Endothelial cell of umbilical vein (primary cell): Measurements from ENCODE around the gene TMTC4. TPM values are rescaled to one million over a fixed set of nuclear protein-coding genes. Genes with fewer than 3 reads are reported as not detected.

Source experiments
- BruUV-seq: library from RNA; stranded (reverse); fragments of 400-500 nt; replicated peaks from 2 replicates; lab custom pipeline; 2021; lab: Mats Ljungman, UMichigan
- CTCF ChIA-PET: fragments of 300-600, 350-600 bp; sonication (Branson Sonifier 250); formaldehyde crosslinking; loops from one replicate; lab custom pipeline; 2021; ENCODE audit warnings: antibody characterized with exemption, inconsistent platforms; lab: Charles Lee
- POLR2A ChIA-PET: fragments of 300-600, 350-600 bp; sonication (Branson Sonifier 250); formaldehyde crosslinking; loops from one replicate; lab custom pipeline; 2021; ENCODE audit warnings: antibody characterized with exemption, inconsistent platforms; lab: Charles Lee
- DNase-seq: peaks from one replicate; pipeline ENCODE4 v3.0.0-alpha.2; 2011; ENCODE audit warnings: low read depth, low spot score
- FAIRE-seq: peaks from 2 replicates; lab custom pipeline; 2011; peaks lifted over from hg19 to GRCh38; lab: Jason Lieb, UNC
- H2AFZ ChIP-seq: 2 replicates; pipeline ENCODE4 v1.6.0; 2012; ENCODE audit warnings: low read depth, low read length, control low read depth, inconsistent platforms
- H3K27ac ChIP-seq: 2 replicates; pipeline ENCODE4 v1.5.1; 2011; ENCODE audit warnings: low read depth, mild to moderate bottlenecking, control low read depth, low read length, moderate library complexity; ENCODE audit not compliant: insufficient read depth
- H3K27me3 ChIP-seq, 2 experiments: 2 replicates each; pipeline versions ENCODE4 v1.6.0 to v1.6.1; 2011; ENCODE audit warnings: low read length in 2 of 2, mixed read lengths in 1 of 2; ENCODE audit not compliant: control insufficient read depth in 2 of 2, insufficient read depth in 2 of 2
- H3K36me3 ChIP-seq, 2 experiments: 2 replicates in 1 of 2; 3 replicates in 1 of 2; pipeline ENCODE4 v1.5.1; 2011; ENCODE audit warnings: low read length in 2 of 2, mild to moderate bottlenecking in 1 of 2, moderate library complexity in 1 of 2; ENCODE audit not compliant: control insufficient read depth in 2 of 2, insufficient read depth in 2 of 2; ENCODE audit errors: extremely low read depth in 1 of 2
- H3K4me1 ChIP-seq: 3 replicates; pipeline ENCODE4 v1.5.1; 2011; ENCODE audit warnings: mild to moderate bottlenecking, low read length; ENCODE audit not compliant: control insufficient read depth, insufficient read depth; ENCODE audit errors: extremely low read depth
- H3K4me2 ChIP-seq: 2 replicates; pipeline ENCODE4 v1.6.1; 2011; ENCODE audit warnings: low read length, control low read depth, mixed read lengths; ENCODE audit not compliant: insufficient read depth
- H3K4me3 ChIP-seq, 3 experiments: fragments of 200-600 bp in 1 of 3; sonication (generic), shearing (Covaris generic) in 1 of 3; replicated peaks in 1 of 3; 2 replicates each; pipeline ENCODE4 v1.5.1; 2011 to 2016; ENCODE audit warnings: control low read depth in 3 of 3, low read length in 3 of 3, mild to moderate bottlenecking in 2 of 3, inconsistent platforms in 1 of 3, low read depth in 1 of 3, moderate library complexity in 1 of 3; ENCODE audit not compliant: insufficient read depth in 1 of 3
- H3K79me2 ChIP-seq: 2 replicates; pipeline ENCODE4 v1.6.0; 2012; ENCODE audit warnings: low read length, inconsistent platforms; ENCODE audit not compliant: control insufficient read depth, insufficient read depth
- H3K9ac ChIP-seq: replicated peaks from 2 replicates; pipeline ENCODE3; 2011; ENCODE audit warnings: low read length, control low read depth; ENCODE audit not compliant: insufficient read depth; ENCODE audit errors: extremely low read depth
- H3K9me1 ChIP-seq: replicated peaks from 3 replicates; pipeline ENCODE4 v1.6.0; 2011; ENCODE audit warnings: mild to moderate bottlenecking, low read length; ENCODE audit not compliant: control insufficient read depth, insufficient read depth; ENCODE audit errors: extremely low read depth
- H3K9me3 ChIP-seq: replicated peaks from 2 replicates; pipeline ENCODE4 v1.5.1; 2012; ENCODE audit warnings: low read length, inconsistent platforms; ENCODE audit not compliant: control insufficient read depth, insufficient read depth
- H4K20me1 ChIP-seq: replicated peaks from 2 replicates; pipeline ENCODE3; 2011; ENCODE audit warnings: mild to moderate bottlenecking, low read length; ENCODE audit not compliant: control insufficient read depth, insufficient read depth; ENCODE audit errors: extremely low read depth
- EZH2 ChIP-seq: IDR thresholded peaks from 2 replicates; pipeline ENCODE4 v1.6.1; 2012; ENCODE audit warnings: borderline replicate concordance, low read depth, mild to moderate bottlenecking, moderate library complexity, low read length, inconsistent platforms; ENCODE audit not compliant: severe bottlenecking
- FOS ChIP-seq: IDR thresholded peaks from 2 replicates; pipeline ENCODE4 v1.6.1; 2011; ENCODE audit warnings: mild to moderate bottlenecking, low read length, moderate library complexity, borderline replicate concordance; ENCODE audit not compliant: insufficient read depth
- GATA2 ChIP-seq: IDR thresholded peaks from 2 replicates; pipeline ENCODE4 v1.7.0; 2011; ENCODE audit warnings: low read depth, mild to moderate bottlenecking, moderate library complexity, mixed read lengths, low read length; ENCODE audit not compliant: insufficient read length, insufficient read depth
- JUN ChIP-seq: IDR thresholded peaks from 2 replicates; pipeline ENCODE4 v1.6.1; 2011; ENCODE audit warnings: borderline replicate concordance, low read depth; ENCODE audit not compliant: insufficient read length, insufficient read depth
- MYC ChIP-seq: IDR thresholded peaks from one replicate; pipeline ENCODE4 v1.6.1; 2011; ENCODE audit warnings: mild to moderate bottlenecking, low read depth, low read length
- POLR2A ChIP-seq: IDR thresholded peaks from 2 replicates; pipeline ENCODE4 v1.6.1; 2012; ENCODE audit warnings: low read depth, mild to moderate bottlenecking, control low read depth, low read length
- POLR2AphosphoS5 ChIP-seq: IDR thresholded peaks from 2 replicates; pipeline ENCODE4 v1.6.1; 2012; ENCODE audit warnings: low read depth, mild to moderate bottlenecking, control low read depth, low read length, moderate library complexity; ENCODE audit not compliant: insufficient read depth
- dilution Hi-C: fragments of 300-500 bp; cut with MboI; formaldehyde crosslinking; loops from one replicate; pipeline ENCODE4 v1.15.0; 2019; ENCODE audit warnings: low sequenced_read_pairs; ENCODE audit not compliant: extremely low pct_ligation_motif_present
- intact Hi-C: fragments of 100-400 bp; cut with micrococcal nuclease; formaldehyde crosslinking; loops from one replicate; pipeline ENCODE4 v1.10.0; 2022
- polyA plus RNA-seq, 4 experiments: library from polyadenylated mRNA; depleted of rRNA in 3 of 4; stranded (reverse) in 3 of 4; unstranded in 1 of 4; fragments of >200 nt; gene quantifications; 2 replicates each; pipeline versions ENCODE4 v1.2.1 to v1.2.3, GENCODE V29; 2011 to 2012; ENCODE audit warnings: missing spikeins in 1 of 4
- total RNA-seq: library from RNA; stranded (reverse); gene quantifications from 2 replicates; pipeline ENCODE4 v1.2.3, GENCODE V29; 2021
- TF ChIP-seq, protein P1 (sequence below), 2 donors: IDR thresholded peaks; 1 replicate in 1 of 2; 2 replicates in 1 of 2; pipeline ENCODE4 v1.5.1; 2011; ENCODE audit warnings: low read length in 2 of 2, mild to moderate bottlenecking in 2 of 2, moderate library complexity in 2 of 2, control low read depth in 1 of 2, inconsistent platforms in 1 of 2, low read depth in 1 of 2; ENCODE audit not compliant: insufficient read depth in 1 of 2; ENCODE audit errors: extremely low read depth in 1 of 2
- TF ChIP-seq, protein P2 (sequence below): IDR thresholded peaks from 2 replicates; pipeline ENCODE4 v1.6.1; 2011; ENCODE audit not compliant: insufficient read depth, insufficient read length

TMTC4 gene
- total and polyA plus RNA-seq, 2 donors (not counting 3 experiments of a cell fraction or from before 2014, with no cell fraction given), result 24.6 to 31.9 TPM

DNA sequence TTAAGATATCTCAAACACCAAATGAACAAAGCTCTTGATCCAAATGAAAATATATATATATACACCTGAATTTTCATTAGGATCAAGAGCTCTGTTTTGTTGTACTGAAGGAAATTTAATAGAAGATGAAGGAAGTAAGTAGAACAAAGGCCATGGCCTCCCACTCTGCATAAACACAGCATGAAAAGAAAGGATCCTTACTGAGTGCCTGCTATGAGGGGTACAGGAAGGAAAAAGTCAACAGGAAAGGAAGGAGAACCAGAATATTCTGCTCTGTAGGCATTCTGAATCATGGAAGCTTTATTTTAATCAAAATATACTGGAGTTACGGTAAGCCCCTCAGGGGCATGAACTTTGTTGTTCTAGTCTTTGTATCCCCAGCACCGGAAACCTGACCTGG, 22.1 kb downstream of the TMTC4 start:
- Histone ChIP-seq H4K20me1 (no peaks in the 10 kb centered on the region), H3K9me1 (no peaks in the 10 kb centered on the region), H3K79me2 (no peaks in the 10 kb centered on the region), H3K4me3 (no peak overlapping the region), H3K9ac (no peak overlapping the region), H3K4me1 (peaks cover 13% of the 10 kb centered on the region), H3K27me3 (no peaks in the 10 kb centered on the region), H3K36me3 (peaks cover 4 to 5% of the 10 kb centered on the region in 2 experiments), H2AFZ (no peak overlapping the region), H3K9me3 (no peaks in the 10 kb centered on the region), H3K27ac (no peak overlapping the region), H3K4me2 (peak overlapping the region; percentile 64)
- ChIA-PET CTCF (interaction anchor here (1.2 to 1.7 kb wide), 2 partner anchors 22 to 80 kb away, joined by 5 to 6 read pairs; partner anchors contain the start of gene TMTC4), POLR2A (no interaction called here)
- TF ChIP-seq FOS (peak; percentile 18), POLR2AphosphoS5 (peak; percentile 27), EZH2 (no peak)
- dilution Hi-C loops, result no loop called here
- DNase-seq (peak; percentile 56), FAIRE-seq (peak; percentile 70)
- no TSS peak for BruUV-seq
- intact Hi-C loops, result no loop called here

DNA sequence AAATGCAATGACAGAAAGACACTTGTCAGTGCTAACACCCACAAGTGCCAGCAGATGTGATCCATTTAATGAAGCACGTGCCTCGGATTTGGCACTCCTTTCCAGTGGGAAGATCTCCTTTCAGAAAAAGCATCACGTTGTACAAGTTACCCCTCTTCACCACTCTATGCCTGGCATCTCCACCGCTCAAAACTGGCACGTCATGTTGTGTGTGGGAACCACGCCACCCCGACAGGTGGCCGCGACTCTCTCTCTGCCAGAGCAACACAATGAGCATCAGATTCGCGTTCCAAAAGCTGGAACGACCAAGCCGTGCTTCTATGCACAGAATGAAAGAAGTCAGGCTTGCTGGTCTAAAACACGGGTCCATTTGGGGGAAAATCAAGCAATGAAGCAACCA, 24.3 kb downstream of the TMTC4 start:
- Histone ChIP-seq H3K9me3 (no peaks in the 10 kb centered on the region), H3K4me1 (peaks cover 13% of the 10 kb centered on the region), H3K4me3 (no peak overlapping the region), H3K27ac (no peak overlapping the region), H4K20me1 (no peaks in the 10 kb centered on the region), H3K9ac (no peak overlapping the region), H3K4me2 (no peak overlapping the region), H2AFZ (no peak overlapping the region), H3K79me2 (no peaks in the 10 kb centered on the region), H3K36me3 (no peaks in the 10 kb centered on the region), H3K27me3 (no peaks in the 10 kb centered on the region), H3K9me1 (no peaks in the 10 kb centered on the region)
- BruUV-seq, result no TSS peak
- CTCF ChIA-PET, result no interaction called here
- FAIRE-seq (no peak), DNase-seq (no peak)
- POLR2A ChIA-PET, result no interaction called here
- intact Hi-C loops, result no loop called here
- dilution Hi-C loops, result no loop called here
- TF ChIP-seq EZH2 (no peak), JUN (no peak), FOS (no peak), GATA2 (no peak), POLR2A (no peak), POLR2AphosphoS5 (no peak), MYC (no peak)
- TF ChIP-seq, protein P1, sequence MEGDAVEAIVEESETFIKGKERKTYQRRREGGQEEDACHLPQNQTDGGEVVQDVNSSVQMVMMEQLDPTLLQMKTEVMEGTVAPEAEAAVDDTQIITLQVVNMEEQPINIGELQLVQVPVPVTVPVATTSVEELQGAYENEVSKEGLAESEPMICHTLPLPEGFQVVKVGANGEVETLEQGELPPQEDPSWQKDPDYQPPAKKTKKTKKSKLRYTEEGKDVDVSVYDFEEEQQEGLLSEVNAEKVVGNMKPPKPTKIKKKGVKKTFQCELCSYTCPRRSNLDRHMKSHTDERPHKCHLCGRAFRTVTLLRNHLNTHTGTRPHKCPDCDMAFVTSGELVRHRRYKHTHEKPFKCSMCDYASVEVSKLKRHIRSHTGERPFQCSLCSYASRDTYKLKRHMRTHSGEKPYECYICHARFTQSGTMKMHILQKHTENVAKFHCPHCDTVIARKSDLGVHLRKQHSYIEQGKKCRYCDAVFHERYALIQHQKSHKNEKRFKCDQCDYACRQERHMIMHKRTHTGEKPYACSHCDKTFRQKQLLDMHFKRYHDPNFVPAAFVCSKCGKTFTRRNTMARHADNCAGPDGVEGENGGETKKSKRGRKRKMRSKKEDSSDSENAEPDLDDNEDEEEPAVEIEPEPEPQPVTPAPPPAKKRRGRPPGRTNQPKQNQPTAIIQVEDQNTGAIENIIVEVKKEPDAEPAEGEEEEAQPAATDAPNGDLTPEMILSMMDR (IDR thresholded peaks at IDR 0.05; ENCODE audit: extremely low read depth in 1 of 2, insufficient read depth in 1 of 2, low read depth in 1 of 2, low read length in 2 of 2), result no peak
- TF ChIP-seq, protein P2, sequence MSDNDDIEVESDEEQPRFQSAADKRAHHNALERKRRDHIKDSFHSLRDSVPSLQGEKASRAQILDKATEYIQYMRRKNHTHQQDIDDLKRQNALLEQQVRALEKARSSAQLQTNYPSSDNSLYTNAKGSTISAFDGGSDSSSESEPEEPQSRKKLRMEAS, result no peak
